GM21786 (cell line): Measurements from ENCODE around the gene TADA2A.
A peak's percentile ranks its signal among the peaks of the same experiment; 100 is the strongest.
"Not testable (repeated sequence)": the region's sequence is repeated elsewhere in the genome, so short reads cannot be mapped to it uniquely, and the experiment has no call there.

Experiments used
- ATAC-seq: cut with Tn5 transposase; IDR thresholded peaks from one replicate; pipeline ENCODE4 v1.9.1; 2021; ENCODE audit not compliant: unreplicated experiment

The TADA2A gene

GRCh38 chr17:37399265-37399803 is 7.4 kb upstream of the TADA2A start:
- no peak for ATAC-seq

GRCh38 chr17:37400505-37400904 is 6.2 kb upstream of the TADA2A start:
- ATAC-seq = no peak

- ATAC-seq = not testable (repeated sequence)
Observed at GRCh38 chr17:37405522-37405921, 1.2 kb upstream of the TADA2A start.

GRCh38 chr17:37405955-37406634 is 591 bp upstream of the TADA2A start:
- ATAC-seq = peak; percentile 26

GRCh38 chr17:37408145-37408479 is 1.4 kb downstream of the TADA2A start:
- not testable (repeated sequence) for ATAC-seq

- no peak for ATAC-seq
Observed at GRCh38 chr17:37410357-37410756, 3.7 kb downstream of the TADA2A start.

- no peak for ATAC-seq
Observed at GRCh38 chr17:37413875-37414519, 7.3 kb downstream of the TADA2A start.

- no peak for ATAC-seq
Observed at GRCh38 chr17:37417852-37418251, 11.2 kb downstream of the TADA2A start.

GRCh38 chr17:37422971-37423625 is 16.4 kb downstream of the TADA2A start:
- no peak for ATAC-seq

- ATAC-seq = no peak
Observed at GRCh38 chr17:37425268-37425667, 18.6 kb downstream of the TADA2A start.

GRCh38 chr17:37429039-37429438 is 22.4 kb downstream of the TADA2A start:
- no peak for ATAC-seq

- ATAC-seq = no peak
Observed at GRCh38 chr17:37429453-37429852, 22.8 kb downstream of the TADA2A start.

- ATAC-seq = no peak
Observed at GRCh38 chr17:37430051-37430627, 23.5 kb downstream of the TADA2A start.

GRCh38 chr17:37432671-37433070 is 26.0 kb downstream of the TADA2A start:
- ATAC-seq = no peak

- ATAC-seq = no peak
Observed at GRCh38 chr17:37438141-37438540, 31.5 kb downstream of the TADA2A start.

- ATAC-seq = no peak
Observed at GRCh38 chr17:37440424-37440823, 33.7 kb downstream of the TADA2A start.

GRCh38 chr17:37441369-37442014 is 34.8 kb downstream of the TADA2A start:
- ATAC-seq = not testable (repeated sequence)

GRCh38 chr17:37446027-37446426 is 39.3 kb downstream of the TADA2A start:
- ATAC-seq = no peak

GRCh38 chr17:37447641-37448040 is 41.0 kb downstream of the TADA2A start:
- no peak for ATAC-seq

- no peak for ATAC-seq
Observed at GRCh38 chr17:37450112-37450511, 43.4 kb downstream of the TADA2A start.

- not testable (repeated sequence) for ATAC-seq
Observed at GRCh38 chr17:37457801-37458200, 51.1 kb downstream of the TADA2A start.
